Ammon's horn (tissue), 1 donor: Measurements from ENCODE around the gene NR1H3.
"Not testable (repeated sequence)": the region's sequence is repeated elsewhere in the genome, so short reads cannot be mapped to it uniquely, and the experiment has no call there.

ENCODE experiments used
- DNase-seq: peaks from one replicate; pipeline ENCODE4 v3.0.0-alpha.2; 2016; ENCODE audit warnings: low spot score

NR1H3 gene

GRCh38 chr11:47257517-47258316 is at the start of gene NR1H3:
NR1H3 (plus strand) TSS chr11:47257996; CDS start chr11:47259217, 1,221 bp downstream.
- peak; percentile 71 for DNase-seq

GRCh38 chr11:47208008-47208552 is 49.7 kb upstream of the NR1H3 start:
- DNase-seq: not testable (repeated sequence)

- DNase-seq: no peak
These were observed 49.2 kb upstream of the NR1H3 start for GRCh38 chr11:47208628-47209027.

GRCh38 chr11:47212938-47213337 is 44.9 kb upstream of the NR1H3 start:
- DNase-seq: no peak

- DNase-seq: peak; percentile 97
These were observed 43.7 kb upstream of the NR1H3 start for GRCh38 chr11:47213950-47214565.

GRCh38 chr11:47215366-47215910 is 42.4 kb upstream of the NR1H3 start:
- no peak for DNase-seq

- DNase-seq: peak; percentile 35
These were observed 41.5 kb upstream of the NR1H3 start for GRCh38 chr11:47216121-47216798.

- DNase-seq: no peak
These were observed 37.4 kb upstream of the NR1H3 start for GRCh38 chr11:47220401-47220821.

GRCh38 chr11:47222696-47223095 is 35.1 kb upstream of the NR1H3 start:
- no peak for DNase-seq

GRCh38 chr11:47225552-47226400 is 32.0 kb upstream of the NR1H3 start:
- no peak for DNase-seq

- no peak for DNase-seq
These were observed 28.6 kb upstream of the NR1H3 start for GRCh38 chr11:47229161-47229560.

- no peak for DNase-seq
These were observed 24.7 kb upstream of the NR1H3 start for GRCh38 chr11:47233051-47233450.

- DNase-seq: no peak
These were observed 23.7 kb upstream of the NR1H3 start for GRCh38 chr11:47233989-47234668.

- no peak for DNase-seq
These were observed 23.1 kb upstream of the NR1H3 start for GRCh38 chr11:47234669-47235100.

- DNase-seq: no peak
These were observed 22.6 kb upstream of the NR1H3 start for GRCh38 chr11:47235163-47235562.

GRCh38 chr11:47236482-47236881 is 21.3 kb upstream of the NR1H3 start:
- no peak for DNase-seq

GRCh38 chr11:47239852-47240251 is 17.9 kb upstream of the NR1H3 start:
- no peak for DNase-seq

GRCh38 chr11:47241841-47242301 is 15.9 kb upstream of the NR1H3 start:
- DNase-seq: no peak

GRCh38 chr11:47242596-47243192 is 15.1 kb upstream of the NR1H3 start:
- no peak for DNase-seq

- no peak for DNase-seq
These were observed 14.3 kb upstream of the NR1H3 start for GRCh38 chr11:47243454-47243853.
